GM18858 (cell line): ENCODE data around the gene ITGB4.

Experiments used
- ATAC-seq: cut with Tn5 transposase; IDR thresholded peaks from one replicate; pipeline ENCODE4 v1.9.1; 2021; ENCODE audit not compliant: unreplicated experiment

ITGB4 gene

GRCh38 chr17:75695830-75696271 lies 25.4 kb upstream of the ITGB4 start:
- ATAC-seq = no peak

- ATAC-seq = no peak
Observed at GRCh38 chr17:75697651-75698291, 23.5 kb upstream of the ITGB4 start.

GRCh38 chr17:75698659-75699058 lies 22.6 kb upstream of the ITGB4 start:
- ATAC-seq = no peak

- no peak for ATAC-seq
Observed at GRCh38 chr17:75701288-75701687, 20.0 kb upstream of the ITGB4 start.

GRCh38 chr17:75703191-75703590 lies 18.1 kb upstream of the ITGB4 start:
- no peak for ATAC-seq

- ATAC-seq = no peak
Observed at GRCh38 chr17:75703591-75703990, 17.7 kb upstream of the ITGB4 start.

- no peak for ATAC-seq
Observed at GRCh38 chr17:75704963-75705875, 16.0 kb upstream of the ITGB4 start.

GRCh38 chr17:75706042-75706728 lies 15.1 kb upstream of the ITGB4 start:
- ATAC-seq = no peak

GRCh38 chr17:75707079-75707571 lies 14.1 kb upstream of the ITGB4 start:
- no peak for ATAC-seq

- no peak for ATAC-seq
Observed at GRCh38 chr17:75712446-75712845, 8.8 kb upstream of the ITGB4 start.

- no peak for ATAC-seq
Observed at GRCh38 chr17:75719732-75720131, 1.5 kb upstream of the ITGB4 start.

GRCh38 chr17:75721463-75722011 lies 278 bp downstream of the ITGB4 start:
- no peak for ATAC-seq

GRCh38 chr17:75722076-75722475 lies 817 bp downstream of the ITGB4 start:
- ATAC-seq = no peak

GRCh38 chr17:75722542-75723095 lies 1.4 kb downstream of the ITGB4 start:
- no peak for ATAC-seq

- no peak for ATAC-seq
Observed at GRCh38 chr17:75723171-75723930, 2.1 kb downstream of the ITGB4 start.

- no peak for ATAC-seq
Observed at GRCh38 chr17:75724016-75725003, 3.1 kb downstream of the ITGB4 start.

- no peak for ATAC-seq
Observed at GRCh38 chr17:75725504-75725903, 4.2 kb downstream of the ITGB4 start.

GRCh38 chr17:75727391-75727790 lies 6.1 kb downstream of the ITGB4 start:
- no peak for ATAC-seq

- no peak for ATAC-seq
Observed at GRCh38 chr17:75729351-75729750, 8.1 kb downstream of the ITGB4 start.
